HG02642 (cell line): ENCODE results near the gene PTGDS.

Source experiments
- ATAC-seq: cut with Tn5 transposase; IDR thresholded peaks from one replicate; pipeline ENCODE4 v1.9.1; 2021; ENCODE audit warnings: mild to moderate bottlenecking; ENCODE audit not compliant: unreplicated experiment, poor library complexity

Gene PTGDS

GRCh38 chr9:136972335-136972734 lies 5.0 kb upstream of the PTGDS start:
- no peak for ATAC-seq

GRCh38 chr9:136972743-136973142 lies 4.6 kb upstream of the PTGDS start:
- ATAC-seq: no peak

DNA sequence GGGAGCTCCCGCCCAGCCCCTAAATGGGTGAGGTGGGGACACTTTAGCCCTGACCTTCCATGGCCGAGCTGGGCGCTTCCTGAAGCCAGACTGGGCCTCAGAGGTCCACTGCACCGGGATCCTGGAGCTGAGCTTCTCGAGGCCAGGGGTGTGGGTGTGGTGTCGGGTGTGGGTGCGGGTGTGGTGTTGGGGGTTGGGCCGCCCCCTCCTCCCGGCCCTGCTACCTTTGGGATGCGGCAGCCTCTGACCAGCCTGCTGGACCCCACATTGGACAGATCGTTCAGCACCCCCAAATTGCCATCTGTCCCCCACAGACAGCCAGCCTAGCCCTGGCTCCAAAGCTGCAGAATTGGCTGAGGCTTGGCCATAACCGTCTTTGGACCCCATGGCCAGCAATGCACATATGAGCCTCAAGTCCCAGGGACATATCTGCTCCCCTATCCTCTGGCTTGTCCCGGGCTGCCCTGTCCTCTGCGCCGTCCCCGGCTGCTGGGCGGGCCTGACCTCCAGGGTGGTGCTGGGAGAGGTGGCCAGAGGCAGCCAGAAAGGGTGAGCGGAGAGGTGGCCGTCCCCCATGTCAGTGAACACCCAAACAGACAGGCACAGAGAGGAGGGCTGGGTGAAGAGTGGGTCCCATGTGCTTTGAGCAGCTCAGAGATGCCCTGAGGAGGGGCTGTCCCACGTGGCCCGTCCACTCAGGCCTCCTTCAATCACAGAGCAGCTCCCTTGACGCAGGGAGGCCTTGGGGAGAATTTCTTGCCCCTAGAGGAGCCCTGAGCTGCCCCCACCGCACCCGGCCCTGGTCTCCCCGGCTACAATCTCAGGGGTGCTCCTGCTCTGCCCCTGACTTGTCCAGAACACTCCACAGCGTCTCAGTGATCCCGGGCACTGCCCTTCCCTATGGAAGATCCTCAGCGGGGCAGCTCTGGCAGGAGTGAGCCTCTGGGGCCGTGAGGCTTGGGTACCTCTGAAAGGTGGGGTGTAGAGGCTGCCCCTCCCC lies 3.4 kb upstream of the PTGDS start:
- ATAC-seq: no peak

DNA sequence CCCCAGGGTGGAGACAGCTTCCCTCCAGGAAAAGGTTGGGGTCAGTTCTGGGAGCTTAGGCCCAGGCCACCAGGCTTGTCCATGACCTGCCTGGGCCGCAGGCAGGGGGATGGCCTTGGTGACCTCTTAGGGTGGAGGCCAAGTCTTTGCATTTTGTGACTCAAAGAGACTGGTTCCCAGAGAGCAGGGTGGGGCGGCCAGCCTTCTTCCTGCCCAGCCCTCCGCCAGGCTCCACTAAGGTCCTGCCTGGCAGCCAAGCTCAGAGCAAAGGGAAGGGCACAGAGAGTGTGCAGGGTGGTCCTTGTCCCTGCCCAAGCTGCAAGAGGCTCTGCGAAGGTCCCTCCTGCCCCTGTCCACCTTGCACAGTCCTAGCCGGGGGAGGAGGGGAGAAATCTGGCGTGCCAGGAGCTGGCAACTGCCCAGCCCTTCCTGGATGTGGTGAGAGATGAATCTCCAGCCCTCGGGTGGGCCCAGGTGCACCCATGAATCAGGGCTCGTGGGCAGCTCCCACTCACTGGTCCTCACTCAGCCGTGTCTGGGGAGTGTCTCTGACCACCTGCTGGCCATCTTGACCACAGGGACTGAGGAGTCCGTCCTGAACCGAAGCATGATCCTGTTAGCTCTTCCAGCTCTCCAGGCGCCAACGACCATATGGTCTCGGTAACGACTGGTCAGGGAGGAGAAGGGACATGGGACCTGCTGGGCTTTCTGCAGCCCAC lies 2.3 kb upstream of the PTGDS start:
- no peak for ATAC-seq

GRCh38 chr9:136975644-136976043 lies 1.7 kb upstream of the PTGDS start:
- ATAC-seq: no peak

DNA sequence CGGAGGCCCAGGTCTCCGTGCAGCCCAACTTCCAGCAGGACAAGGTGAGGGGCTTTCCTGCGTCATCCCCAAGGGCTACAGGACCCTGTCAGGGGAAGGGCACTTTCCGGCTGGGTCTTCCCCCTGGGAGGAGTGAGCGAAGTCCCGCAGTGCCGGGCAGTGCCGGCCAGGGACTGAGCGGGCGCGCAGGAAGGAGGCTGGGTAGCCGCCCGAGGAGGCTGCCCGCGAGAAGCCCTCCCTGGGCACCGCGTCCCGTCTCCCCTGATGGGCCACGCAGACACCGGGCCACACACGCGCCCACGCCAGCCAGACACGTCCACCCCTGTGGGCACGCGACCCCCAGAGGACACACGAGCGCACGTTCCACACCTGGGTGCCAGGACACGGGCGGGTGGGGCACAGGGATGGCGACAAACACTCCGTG lies 357 bp downstream of the PTGDS start:
- ATAC-seq: no peak

GRCh38 chr9:136978073-136978864 lies 965 bp downstream of the PTGDS start:
- ATAC-seq: no peak

DNA sequence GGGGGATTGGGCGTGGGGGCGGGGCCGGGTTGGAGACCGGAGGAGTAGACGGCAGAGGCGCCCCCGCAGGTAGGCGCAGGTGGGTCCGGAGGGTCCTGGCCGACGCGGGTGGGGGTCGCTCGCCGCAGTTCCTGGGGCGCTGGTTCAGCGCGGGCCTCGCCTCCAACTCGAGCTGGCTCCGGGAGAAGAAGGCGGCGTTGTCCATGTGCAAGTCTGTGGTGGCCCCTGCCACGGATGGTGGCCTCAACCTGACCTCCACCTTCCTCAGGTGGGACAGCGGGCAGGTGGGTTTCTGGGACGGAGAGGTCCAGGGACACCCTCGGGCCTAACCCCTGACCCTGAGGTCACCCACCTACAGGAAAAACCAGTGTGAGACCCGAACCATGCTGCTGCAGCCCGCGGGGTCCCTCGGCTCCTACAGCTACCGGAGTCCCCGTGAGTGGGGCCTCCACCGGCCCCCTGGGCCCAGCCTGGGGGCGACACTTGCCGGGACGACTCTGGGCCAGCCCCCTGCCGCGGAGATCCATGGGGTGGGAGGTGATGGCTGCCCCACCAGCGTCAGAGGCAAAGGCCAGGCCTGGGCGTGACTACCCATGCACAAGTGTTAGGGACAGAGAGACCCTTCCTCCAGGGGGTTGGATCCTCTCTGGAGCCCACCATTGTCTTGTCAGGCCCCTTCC lies 1.7 kb downstream of the PTGDS start:
- no peak for ATAC-seq

- no peak for ATAC-seq
Observed at GRCh38 chr9:136979769-136980587, 2.7 kb downstream of the PTGDS start.

- no peak for ATAC-seq
Observed at GRCh38 chr9:136980669-136981478, 3.6 kb downstream of the PTGDS start.

GRCh38 chr9:136981588-136982231 lies 4.4 kb downstream of the PTGDS start:
- no peak for ATAC-seq

DNA sequence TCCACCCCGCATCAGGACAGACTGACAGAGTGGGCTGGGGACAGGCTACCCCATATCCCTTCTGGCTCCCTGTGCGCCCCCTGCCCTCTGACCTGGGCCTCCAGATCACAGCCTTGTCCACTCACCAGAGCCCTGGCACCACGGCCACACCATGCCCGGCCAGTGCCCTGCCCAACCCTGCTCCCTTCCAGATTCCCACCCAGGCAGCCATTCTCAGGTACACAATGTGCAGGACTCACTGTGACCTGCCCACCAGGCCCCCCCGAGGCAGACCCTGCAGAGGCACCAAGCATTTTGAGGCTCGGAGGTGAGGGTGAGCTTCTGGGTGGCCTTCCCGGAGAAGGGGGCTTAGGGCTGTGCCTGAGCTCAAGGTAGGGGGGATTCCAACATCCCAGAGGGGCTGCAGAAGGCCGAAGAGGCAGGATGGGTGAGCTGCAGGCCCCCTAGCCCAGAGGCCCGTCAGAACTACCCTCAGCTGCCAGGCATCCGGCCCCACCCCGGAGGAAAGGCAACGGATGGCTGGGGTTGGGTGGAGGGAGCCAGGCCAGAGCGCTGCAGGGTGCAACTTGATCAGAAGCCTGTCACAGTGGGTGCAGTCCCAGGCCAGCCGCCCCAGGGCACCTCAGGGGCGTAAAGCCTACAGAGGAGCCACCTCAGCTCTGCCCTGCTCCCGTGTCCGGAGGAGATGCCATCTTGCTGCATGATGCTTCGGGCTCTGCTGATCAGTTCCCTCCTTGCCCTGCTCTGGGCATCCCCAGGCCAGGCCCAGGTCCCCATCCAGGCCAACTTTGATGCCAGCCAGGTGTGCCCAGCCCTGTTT lies 5.1 kb downstream of the PTGDS start, which contains the start of gene LCNL1:
Gene LCNL1 (plus strand): TSS at position 762 of the 820 bp plus-strand sequence. CDS start 594 bp downstream, outside the sequence.
- no peak for ATAC-seq

DNA sequence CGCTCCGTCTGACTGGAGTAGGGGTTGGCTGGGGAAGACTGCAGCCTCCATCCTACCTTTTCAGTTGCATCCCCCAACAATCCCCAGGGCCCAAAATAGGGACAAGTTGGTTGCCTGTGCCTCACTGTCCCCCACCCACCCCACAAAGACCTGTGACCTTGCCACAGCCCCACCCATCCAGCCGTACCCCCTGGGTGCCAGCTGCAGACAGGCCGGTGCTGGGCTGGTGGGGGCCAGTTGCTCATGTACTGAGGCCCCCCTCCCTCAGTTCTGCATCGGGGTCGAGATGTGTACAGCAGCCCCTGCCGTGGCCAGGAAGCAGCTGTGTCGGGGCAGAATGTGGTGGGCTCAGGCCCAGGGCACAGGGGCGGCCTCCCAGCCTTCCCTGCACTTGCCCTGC lies 5.9 kb downstream of the PTGDS start:
- ATAC-seq: no peak

DNA sequence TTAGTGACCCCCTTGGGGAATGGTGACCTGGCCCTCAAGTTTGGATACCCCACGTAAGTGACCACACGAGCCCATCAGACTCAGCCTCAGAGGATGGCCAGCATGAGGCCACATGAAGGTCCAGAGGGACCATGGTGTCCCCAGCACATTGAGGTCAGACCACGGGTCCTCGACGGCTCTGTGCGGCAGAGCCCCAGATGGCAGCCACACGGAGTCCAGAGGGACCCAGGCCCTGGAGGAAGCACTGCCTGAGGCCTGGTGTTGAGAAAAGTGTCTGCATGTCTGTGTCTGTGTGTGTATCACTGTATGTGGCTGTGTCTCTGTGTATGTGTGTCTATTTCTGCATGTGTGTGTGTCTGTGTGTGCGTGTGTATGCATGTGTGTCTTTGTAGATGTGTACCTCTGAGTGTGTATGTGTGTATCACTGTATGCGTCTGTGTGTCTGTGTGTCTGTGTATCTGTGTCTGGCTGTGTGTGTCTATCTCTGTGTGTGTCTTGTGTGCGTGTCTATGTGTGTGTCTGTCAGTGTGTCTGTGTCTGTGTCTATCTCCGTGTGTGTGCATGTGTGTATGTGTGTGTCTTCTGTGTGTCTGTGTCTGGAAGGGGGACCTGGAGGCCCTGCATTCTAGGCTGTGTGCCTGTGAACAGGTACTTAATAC lies 6.5 kb downstream of the PTGDS start:
- no peak for ATAC-seq

DNA sequence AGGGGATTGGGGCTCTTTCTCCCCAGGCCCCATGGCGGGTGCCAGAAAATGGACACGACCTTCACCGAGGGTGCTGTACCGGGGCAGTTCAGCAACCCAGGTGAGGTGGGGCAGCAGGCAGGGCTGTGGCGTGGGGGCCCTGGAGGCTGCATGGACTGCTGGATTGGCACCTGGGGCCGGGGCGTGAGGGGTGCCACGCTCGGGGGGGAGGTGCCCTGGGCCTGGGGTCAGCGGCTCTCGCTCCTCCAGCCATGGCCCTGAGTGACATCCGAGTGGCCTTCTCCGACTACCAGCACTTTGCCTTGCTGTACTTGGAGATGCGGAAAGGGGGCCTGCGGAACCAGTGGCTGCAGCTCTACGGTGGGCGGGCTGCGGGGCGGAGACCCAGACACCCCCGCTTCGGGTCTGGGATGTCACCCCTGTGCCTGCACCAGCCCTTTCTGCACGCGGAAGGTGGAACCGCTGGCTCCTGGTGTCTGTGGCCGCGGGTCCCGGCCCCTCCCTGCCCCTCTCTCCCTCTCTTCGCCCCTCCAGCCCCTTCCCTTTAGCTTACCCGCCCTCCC lies 7.2 kb downstream of the PTGDS start:
- ATAC-seq: no peak

DNA sequence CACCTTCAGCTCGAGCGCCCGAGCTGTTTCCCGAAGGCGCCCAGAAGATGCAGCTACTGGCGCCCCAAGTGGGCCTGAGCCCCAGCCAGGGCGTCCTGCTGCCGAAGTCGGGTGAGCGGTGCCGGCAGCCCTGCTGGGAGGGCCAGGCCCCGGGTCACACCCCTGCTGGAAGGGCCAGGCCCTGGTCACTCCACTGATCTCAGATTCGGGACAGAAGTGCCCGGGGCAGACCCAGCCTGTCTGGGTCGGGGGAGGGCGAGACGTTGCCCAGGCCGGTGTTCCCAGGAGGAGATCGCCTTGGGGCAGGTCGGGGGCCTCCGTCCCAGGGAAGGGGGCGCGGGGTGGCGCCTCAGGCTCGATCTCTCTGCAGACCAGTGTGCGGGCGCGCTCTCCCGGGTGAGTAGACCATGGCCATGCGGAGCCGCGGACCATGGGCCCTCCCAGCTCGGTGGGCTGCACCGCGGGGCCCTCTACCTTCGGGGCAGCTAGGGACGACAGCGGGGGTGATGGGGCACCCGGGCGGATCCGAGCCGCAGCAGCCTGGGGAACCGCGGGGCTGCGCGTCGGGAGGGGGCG lies 7.8 kb downstream of the PTGDS start:
- ATAC-seq: no peak
